CD4-positive, alpha-beta T cell treated with Interleukin-4 for 4 hours (primary cell): ENCODE results near the gene PGBD4.
"Not testable (repeated sequence)": the region's sequence is repeated elsewhere in the genome, so short reads cannot be mapped to it uniquely, and the experiment has no call there.

Source experiments
- DNase-seq: peaks from one replicate; pipeline ENCODE4 v3.0.0-alpha.2; 2020

PGBD4 gene

DNA sequence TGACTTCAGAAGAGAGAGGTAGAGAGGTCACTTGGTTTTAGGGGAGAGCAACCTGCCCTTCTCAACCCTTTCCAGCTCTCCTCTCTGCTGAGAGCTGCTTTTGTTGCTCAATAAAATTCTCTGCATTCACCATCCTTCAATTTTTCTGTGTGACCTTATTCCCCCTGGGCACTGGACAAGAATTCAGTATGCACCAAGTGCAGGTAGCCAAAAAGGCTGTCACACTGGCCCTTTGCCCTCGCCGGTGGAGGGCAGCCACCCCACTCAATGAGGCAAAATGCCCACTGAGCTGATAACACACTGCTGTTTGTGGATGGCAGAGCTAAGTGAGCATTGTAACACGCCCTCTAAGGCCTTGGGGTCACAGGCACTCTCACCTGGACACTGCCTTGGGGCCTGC is 12.9 kb downstream of the PGBD4 start:
- no peak for DNase-seq

DNA sequence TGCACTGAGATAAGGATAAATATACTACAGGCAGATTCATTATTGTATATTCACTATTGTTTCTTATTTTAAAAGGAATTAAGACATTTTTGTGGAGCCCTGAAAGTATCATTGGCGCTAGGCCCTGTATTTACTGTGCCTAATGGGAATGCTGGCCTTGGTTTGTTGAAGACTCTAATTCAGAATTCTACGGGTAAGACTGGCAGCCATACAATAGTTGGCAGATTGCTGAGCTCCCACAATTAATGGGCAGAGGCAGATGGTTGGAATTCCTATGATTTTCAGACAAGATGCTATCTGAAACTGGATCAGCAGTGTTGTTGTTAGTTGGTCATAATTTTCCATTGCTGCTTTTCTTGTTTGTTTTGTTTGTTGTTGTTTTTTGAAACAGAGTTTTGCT is 14.7 kb downstream of the PGBD4 start:
- no peak for DNase-seq

DNA sequence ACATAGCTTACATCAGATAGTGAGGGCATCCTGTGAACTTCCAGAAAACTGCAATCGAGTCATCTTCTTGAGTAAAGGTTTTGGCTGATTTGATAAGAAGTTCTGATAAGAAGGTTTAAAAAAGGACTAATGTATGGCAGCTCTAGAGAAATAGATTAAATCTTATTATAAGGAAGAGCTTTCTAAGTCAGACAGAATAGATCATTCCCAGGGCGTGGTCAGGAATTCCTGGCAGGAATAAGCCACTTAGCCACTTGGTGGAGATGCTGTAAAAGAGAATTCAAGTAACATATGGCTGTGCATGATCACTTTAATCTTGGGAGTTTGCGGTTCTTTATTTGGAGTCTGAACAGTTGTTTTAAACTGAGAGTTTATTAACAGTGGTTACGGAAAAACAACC is 17.4 kb downstream of the PGBD4 start:
- no peak for DNase-seq

DNA sequence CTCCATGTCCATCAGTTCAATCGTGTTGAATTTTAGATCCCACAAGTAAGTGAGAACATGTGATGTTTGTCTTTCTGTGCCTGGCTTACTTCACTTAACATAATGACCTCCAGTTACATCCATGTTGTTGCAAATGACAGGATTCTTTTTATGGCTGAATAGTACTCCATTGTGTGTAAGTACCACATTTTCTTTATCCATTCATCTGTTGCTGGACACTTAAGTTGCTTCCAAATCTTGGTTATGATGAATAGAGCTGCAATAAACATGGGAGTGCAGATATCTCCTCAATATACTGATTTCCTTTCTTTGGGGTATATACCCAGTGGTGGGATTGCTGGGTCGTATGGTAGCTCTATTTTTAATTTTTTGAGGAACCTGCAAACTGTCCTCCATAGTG is 18.5 kb downstream of the PGBD4 start:
- DNase-seq: not testable (repeated sequence)

DNA sequence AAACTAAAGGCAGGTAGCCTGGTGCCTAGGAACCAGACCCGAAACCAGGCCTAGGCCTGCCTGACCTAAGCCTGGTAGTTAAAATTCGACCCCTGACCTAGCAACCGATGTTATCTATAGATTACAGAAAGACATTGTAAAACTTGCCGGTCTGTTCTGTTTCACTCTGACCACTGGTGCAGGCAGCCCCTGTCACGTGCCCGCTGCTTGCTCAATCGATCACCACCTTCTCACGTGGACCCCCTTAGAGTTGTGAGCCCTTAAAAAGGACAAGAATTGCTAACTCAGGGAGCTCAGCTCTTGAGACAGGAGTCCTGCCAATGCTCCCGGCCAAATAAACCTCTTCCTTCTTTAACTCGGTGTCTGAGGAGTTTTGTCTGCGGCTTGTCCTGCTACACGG is 19.9 kb downstream of the PGBD4 start:
- DNase-seq: not testable (repeated sequence)

DNA sequence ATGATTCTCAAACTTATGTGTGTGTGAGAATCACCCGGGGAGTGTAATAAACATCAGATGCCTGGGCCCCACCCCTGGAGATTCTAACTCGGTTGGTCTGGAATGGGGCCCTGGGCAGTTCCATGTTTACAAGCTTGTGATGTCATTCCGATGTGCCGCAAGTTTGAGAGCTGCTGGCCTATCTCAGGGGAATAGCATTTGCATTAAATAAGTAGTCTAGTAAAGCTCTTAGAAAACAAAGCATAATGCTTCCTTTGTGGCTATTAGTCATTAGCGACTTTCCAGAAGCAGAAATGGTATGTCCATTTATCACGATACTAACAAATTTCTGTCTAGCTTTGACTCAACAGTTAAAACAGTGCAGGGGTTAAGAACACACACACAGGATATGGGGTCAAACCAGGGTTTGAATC is 20.9 kb downstream of the PGBD4 start:
- DNase-seq: no peak

DNA sequence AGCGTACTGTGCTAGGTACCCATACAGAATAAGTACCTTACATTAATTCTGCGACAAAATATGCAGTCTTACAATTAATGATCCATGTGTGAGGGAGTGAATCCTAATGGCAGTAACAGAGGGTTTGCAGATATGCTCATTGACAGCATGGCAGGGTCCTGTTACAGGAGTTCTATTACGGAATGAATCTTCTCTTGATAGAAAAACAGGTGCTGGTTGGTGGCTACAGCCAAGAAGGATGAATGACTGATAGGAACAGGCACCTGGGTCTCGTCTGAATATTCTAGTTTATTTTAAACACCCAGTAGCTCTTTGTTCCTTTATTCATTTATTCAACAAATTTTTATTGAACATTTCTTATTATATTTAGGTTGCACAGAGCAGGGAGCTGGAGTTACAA is 22.8 kb downstream of the PGBD4 start:
- no peak for DNase-seq

DNA sequence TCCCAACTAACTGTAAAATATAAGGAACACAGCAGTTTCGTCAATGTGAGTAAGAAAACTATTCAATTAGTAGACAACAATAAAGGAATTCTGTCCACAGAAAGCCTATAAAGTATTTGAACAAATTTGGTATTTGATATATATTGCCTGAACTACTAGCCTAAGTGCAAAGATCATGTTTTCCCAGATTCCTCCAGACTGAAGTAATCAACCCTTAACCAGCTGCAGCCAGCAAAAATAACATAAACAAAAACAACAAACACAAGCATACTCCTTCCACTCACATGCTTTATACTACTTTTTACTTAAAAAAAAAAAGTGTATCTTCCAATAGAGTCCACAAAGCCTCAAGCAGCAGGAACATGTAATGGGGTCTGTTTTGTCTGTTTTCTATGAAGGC is 24.1 kb downstream of the PGBD4 start:
- no peak for DNase-seq

DNA sequence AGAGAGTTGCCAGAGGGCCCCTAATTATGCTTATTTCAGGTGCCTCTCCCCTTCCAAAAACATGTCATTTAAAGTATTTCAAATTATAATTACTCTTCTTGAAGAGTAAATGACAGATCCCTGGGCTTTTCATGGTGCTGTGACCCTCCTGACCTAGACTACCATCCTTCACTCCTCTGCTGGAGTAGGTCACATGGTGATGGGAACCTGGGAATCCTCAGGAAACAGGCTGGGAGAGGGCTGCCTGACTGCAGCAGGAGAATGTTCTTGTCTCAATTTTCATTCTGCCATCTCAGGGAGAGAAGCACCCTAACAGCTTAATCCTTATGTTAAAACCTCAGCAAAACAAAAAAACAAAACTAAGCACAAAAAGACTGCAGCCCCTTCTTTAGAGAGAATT is 24.6 kb downstream of the PGBD4 start:
- DNase-seq: no peak

DNA sequence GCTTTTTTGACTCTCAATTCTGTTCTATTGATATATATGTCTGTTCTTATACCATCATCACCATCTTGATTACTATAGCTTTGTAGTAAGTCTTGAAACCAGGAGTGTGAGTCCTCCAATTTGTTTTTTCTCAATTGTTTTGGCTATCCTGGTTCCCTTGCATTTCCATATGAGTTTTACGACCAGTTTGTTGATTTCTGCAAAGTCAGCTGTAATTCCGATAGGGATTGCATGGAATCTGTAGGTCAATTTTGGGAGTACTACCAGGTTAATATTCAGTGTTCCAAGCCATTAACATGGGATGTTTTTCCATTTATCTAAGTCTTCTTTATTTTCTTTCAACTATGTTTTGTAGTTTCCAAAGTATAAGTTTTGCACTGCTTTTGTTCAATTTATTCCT is 27.0 kb downstream of the PGBD4 start:
- DNase-seq: no peak

DNA sequence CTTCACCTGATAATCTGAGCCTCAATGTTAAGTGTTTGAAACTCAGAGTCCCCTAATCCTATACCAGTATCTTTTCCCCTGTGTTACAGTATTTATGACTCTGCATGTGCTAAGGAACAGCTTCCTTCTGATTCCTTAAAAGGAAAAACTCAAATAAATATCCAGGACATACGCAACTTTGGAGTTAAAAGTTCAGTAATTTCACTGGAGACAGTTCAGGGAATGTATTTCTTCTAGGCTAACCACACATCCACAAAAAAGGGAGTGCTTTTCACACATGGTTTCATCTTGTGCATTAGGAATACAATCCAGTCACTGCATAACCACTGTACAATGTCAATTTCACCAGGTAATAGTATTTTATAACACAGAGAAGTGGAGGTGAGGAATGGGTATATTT is 31.0 kb downstream of the PGBD4 start:
- no peak for DNase-seq

DNA sequence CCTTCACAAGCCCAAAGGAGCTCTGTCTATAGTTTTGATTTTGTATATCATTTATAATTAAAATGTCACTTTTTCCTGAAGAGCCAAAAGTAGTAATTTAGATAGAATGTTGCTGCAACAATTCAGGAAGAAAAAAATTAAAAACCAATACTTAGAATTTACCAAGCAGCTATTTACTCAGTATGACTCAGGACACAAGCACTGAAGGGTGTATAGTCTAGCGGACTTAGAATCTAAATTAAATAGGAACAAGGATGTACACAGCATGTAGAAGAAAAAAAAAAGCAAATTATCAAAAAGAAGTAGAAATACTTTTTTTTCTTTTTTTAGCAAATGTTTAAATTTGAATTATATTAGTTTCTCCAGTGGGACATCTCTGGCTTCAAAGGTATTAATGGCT is 31.6 kb downstream of the PGBD4 start:
- DNase-seq: no peak

DNA sequence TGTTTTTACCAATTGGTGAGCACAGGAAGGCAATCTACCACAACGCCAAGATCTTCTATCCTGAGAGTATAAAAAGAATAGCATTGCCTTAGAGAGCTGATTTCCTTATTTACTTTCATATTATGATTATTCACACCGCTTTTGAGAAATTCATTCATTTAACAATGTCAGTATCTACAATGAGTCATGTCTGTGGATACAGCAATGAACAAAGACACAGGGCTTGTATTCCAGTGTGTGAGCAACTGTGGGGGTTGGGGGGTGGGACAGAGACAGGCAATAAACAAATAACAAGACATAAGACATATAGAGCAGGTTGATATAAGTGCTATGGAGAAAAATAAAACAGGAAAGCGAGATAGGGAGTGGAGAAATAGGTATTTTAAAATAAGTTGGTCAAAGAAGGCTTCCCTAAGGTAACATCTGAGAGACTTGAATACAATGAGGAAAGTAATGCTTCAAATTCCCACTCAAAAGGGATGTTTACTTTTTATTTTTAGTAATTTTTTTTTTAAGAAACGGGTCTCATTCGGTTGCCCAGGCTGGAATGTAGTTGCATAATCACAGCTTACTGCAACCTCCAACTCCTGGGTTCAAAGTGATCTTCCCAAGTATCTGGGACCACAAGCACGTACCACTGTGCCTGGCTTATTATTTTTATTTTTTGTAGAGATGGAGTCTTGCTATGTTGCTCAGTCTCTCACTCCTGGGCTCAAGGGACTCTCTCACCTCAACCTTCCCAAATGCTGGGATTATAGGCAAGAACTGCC is 45.7 kb downstream of the PGBD4 start:
- DNase-seq: no peak

DNA sequence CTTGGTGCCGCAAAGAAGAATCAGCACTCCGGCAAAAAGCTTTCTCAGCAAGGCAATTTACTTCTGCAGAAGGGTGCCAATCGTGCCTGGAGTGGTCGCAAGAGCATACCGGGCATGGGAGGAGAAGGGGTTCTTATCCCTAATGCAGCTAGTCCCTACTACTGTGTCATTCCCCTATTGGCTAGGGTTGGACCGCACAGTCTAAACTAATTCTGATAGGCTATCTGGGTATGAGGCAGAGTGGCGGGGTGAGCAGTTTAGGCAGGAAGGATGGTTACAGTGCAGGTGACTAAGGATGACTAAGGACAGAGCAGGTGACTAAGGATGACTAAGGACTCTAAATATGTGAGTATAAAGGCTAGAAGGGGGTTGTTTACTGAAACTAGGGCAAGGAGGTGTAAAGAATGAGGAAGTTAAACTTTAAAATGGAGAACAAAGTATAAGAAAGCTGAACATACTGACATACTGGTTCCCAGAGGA is 52.9 kb downstream of the PGBD4 start:
- DNase-seq: no peak

DNA sequence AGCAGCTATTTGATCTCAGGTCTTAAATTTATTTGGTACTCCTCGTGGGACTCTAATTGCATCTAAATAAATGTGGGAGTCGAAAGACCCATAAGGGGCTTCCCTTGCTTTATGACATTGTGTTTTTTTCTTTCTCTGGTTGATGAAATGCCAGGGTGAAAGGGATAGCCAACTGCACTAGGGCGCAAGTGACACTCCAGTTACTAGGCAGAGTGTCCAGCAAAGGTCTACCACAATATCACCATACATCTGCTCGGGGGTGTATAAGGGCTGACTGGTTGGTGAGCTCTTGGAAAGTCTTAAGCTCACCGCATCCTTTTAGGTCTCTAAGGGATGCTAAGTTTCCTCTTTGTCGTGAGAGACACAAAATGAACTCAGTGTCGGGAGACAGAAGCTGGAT is 54.0 kb downstream of the PGBD4 start:
- no peak for DNase-seq
